ENCODE results near the gene RAMP2. TPM values are rescaled to one million over a fixed set of nuclear protein-coding genes. Genes with fewer than 3 reads are reported as not detected.

Gene RAMP2
- total RNA-seq, 1 experiment from 2014 or later: 10.9 TPM

DNA sequence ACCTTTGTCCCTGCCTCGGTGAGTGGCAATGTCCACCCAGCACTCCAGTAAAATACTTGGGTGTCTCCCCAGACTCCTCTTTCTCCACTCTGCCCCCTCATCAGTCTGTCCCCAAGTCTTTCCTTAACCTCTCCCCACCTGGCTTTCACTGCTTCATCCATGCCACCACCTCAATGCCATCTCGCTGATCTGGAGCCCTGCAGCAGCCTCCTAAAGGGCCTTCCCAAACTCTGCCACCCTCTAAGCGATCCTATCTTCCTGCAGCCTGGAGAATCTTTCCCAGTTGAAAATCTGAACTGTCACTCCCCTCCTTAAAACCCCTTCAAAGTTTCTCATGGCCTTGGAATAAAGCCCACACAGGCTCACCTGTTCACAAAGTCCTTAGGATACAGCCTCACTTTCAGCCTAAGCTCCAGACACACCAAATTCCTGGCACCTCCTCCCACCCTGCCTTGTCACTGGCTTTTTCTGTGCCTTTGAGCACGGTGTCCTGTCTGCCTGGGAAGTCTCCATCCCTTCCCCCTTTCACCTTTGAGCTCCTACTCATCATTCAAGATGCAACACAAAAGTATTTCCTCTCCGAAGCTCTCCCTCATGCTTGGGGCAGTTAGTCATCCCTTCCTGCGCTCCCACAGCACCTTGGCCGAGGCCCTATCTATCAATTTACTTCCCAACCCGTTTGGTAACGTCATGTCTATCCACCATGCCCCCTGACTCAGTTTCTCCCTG lies 22.2 kb downstream of the RAMP2 start:
- Mint-ChIP-seq H3K4me1 (peaks cover 20% of the 10 kb centered on the region), H3K36me3 (peaks cover 4% of the 10 kb centered on the region; the same call in 1 of the 2 replicates), H3K4me3 (no peak overlapping the region), H3K9me3 (no peaks in the 10 kb centered on the region), H3K27me3 (ENCODE audit: low read depth) (peaks cover 58% of the 10 kb centered on the region), H3K27ac (no peak overlapping the region)
- POLR2A ChIA-PET: no interaction called here
- TF ChIP-seq, protein P1, sequence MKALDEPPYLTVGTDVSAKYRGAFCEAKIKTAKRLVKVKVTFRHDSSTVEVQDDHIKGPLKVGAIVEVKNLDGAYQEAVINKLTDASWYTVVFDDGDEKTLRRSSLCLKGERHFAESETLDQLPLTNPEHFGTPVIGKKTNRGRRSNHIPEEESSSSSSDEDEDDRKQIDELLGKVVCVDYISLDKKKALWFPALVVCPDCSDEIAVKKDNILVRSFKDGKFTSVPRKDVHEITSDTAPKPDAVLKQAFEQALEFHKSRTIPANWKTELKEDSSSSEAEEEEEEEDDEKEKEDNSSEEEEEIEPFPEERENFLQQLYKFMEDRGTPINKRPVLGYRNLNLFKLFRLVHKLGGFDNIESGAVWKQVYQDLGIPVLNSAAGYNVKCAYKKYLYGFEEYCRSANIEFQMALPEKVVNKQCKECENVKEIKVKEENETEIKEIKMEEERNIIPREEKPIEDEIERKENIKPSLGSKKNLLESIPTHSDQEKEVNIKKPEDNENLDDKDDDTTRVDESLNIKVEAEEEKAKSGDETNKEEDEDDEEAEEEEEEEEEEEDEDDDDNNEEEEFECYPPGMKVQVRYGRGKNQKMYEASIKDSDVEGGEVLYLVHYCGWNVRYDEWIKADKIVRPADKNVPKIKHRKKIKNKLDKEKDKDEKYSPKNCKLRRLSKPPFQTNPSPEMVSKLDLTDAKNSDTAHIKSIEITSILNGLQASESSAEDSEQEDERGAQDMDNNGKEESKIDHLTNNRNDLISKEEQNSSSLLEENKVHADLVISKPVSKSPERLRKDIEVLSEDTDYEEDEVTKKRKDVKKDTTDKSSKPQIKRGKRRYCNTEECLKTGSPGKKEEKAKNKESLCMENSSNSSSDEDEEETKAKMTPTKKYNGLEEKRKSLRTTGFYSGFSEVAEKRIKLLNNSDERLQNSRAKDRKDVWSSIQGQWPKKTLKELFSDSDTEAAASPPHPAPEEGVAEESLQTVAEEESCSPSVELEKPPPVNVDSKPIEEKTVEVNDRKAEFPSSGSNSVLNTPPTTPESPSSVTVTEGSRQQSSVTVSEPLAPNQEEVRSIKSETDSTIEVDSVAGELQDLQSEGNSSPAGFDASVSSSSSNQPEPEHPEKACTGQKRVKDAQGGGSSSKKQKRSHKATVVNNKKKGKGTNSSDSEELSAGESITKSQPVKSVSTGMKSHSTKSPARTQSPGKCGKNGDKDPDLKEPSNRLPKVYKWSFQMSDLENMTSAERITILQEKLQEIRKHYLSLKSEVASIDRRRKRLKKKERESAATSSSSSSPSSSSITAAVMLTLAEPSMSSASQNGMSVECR (CRISPR knock-in tag; IDR thresholded peaks at IDR 0.05; ENCODE audit: borderline replicate concordance): no peak
- TF ChIP-seq, protein P2, sequence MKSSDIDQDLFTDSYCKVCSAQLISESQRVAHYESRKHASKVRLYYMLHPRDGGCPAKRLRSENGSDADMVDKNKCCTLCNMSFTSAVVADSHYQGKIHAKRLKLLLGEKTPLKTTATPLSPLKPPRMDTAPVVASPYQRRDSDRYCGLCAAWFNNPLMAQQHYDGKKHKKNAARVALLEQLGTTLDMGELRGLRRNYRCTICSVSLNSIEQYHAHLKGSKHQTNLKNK (CRISPR knock-in tag; IDR thresholded peaks at IDR 0.05): no peak
- TF ChIP-seq, protein P3, sequence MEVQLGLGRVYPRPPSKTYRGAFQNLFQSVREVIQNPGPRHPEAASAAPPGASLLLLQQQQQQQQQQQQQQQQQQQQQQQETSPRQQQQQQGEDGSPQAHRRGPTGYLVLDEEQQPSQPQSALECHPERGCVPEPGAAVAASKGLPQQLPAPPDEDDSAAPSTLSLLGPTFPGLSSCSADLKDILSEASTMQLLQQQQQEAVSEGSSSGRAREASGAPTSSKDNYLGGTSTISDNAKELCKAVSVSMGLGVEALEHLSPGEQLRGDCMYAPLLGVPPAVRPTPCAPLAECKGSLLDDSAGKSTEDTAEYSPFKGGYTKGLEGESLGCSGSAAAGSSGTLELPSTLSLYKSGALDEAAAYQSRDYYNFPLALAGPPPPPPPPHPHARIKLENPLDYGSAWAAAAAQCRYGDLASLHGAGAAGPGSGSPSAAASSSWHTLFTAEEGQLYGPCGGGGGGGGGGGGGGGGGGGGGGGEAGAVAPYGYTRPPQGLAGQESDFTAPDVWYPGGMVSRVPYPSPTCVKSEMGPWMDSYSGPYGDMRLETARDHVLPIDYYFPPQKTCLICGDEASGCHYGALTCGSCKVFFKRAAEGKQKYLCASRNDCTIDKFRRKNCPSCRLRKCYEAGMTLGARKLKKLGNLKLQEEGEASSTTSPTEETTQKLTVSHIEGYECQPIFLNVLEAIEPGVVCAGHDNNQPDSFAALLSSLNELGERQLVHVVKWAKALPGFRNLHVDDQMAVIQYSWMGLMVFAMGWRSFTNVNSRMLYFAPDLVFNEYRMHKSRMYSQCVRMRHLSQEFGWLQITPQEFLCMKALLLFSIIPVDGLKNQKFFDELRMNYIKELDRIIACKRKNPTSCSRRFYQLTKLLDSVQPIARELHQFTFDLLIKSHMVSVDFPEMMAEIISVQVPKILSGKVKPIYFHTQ (CRISPR knock-in tag; IDR thresholded peaks at IDR 0.05): no peak
- TF ChIP-seq, protein P4, sequence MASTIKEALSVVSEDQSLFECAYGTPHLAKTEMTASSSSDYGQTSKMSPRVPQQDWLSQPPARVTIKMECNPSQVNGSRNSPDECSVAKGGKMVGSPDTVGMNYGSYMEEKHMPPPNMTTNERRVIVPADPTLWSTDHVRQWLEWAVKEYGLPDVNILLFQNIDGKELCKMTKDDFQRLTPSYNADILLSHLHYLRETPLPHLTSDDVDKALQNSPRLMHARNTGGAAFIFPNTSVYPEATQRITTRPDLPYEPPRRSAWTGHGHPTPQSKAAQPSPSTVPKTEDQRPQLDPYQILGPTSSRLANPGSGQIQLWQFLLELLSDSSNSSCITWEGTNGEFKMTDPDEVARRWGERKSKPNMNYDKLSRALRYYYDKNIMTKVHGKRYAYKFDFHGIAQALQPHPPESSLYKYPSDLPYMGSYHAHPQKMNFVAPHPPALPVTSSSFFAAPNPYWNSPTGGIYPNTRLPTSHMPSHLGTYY (CRISPR knock-in tag; IDR thresholded peaks at IDR 0.05): no peak
- TF ChIP-seq, protein P5, sequence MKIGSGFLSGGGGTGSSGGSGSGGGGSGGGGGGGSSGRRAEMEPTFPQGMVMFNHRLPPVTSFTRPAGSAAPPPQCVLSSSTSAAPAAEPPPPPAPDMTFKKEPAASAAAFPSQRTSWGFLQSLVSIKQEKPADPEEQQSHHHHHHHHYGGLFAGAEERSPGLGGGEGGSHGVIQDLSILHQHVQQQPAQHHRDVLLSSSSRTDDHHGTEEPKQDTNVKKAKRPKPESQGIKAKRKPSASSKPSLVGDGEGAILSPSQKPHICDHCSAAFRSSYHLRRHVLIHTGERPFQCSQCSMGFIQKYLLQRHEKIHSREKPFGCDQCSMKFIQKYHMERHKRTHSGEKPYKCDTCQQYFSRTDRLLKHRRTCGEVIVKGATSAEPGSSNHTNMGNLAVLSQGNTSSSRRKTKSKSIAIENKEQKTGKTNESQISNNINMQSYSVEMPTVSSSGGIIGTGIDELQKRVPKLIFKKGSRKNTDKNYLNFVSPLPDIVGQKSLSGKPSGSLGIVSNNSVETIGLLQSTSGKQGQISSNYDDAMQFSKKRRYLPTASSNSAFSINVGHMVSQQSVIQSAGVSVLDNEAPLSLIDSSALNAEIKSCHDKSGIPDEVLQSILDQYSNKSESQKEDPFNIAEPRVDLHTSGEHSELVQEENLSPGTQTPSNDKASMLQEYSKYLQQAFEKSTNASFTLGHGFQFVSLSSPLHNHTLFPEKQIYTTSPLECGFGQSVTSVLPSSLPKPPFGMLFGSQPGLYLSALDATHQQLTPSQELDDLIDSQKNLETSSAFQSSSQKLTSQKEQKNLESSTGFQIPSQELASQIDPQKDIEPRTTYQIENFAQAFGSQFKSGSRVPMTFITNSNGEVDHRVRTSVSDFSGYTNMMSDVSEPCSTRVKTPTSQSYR (CRISPR knock-in tag; IDR thresholded peaks at IDR 0.05): no peak
- TF ChIP-seq FOXP1 (CRISPR knock-in tag; IDR thresholded peaks at IDR 0.05; ENCODE audit: borderline replicate concordance): no peak
- TF ChIP-seq, protein P6, sequence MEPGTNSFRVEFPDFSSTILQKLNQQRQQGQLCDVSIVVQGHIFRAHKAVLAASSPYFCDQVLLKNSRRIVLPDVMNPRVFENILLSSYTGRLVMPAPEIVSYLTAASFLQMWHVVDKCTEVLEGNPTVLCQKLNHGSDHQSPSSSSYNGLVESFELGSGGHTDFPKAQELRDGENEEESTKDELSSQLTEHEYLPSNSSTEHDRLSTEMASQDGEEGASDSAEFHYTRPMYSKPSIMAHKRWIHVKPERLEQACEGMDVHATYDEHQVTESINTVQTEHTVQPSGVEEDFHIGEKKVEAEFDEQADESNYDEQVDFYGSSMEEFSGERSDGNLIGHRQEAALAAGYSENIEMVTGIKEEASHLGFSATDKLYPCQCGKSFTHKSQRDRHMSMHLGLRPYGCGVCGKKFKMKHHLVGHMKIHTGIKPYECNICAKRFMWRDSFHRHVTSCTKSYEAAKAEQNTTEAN (CRISPR knock-in tag; IDR thresholded peaks at IDR 0.05): no peak
- no peak for TF ChIP-seq GABPB1 (CRISPR knock-in tag; IDR thresholded peaks at IDR 0.05)
- TF ChIP-seq ATF1 (CRISPR knock-in tag; IDR thresholded peaks at IDR 0.05): no peak
- TF ChIP-seq GRHL2 (CRISPR knock-in tag; IDR thresholded peaks at IDR 0.05; ENCODE audit: insufficient replicate concordance, severe bottlenecking): no peak
- no peak for TF ChIP-seq ZNF416 (CRISPR knock-in tag; IDR thresholded peaks at IDR 0.05)
- no peak for TF ChIP-seq JAZF1 (CRISPR knock-in tag; IDR thresholded peaks at IDR 0.05)
- CTCF ChIA-PET: interaction anchor here (2.0 to 4.5 kb wide), 2 partner anchors 20 to 41 kb away, joined by 6 to 39 read pairs; partner anchors contain the start of gene BECN1
- DNase-seq (ENCODE audit: low spot score): no peak
- no peak for ATAC-seq
